Measurements from ENCODE around the gene NDUFAF3. TPM values are rescaled to one million over a fixed set of nuclear protein-coding genes. Genes with fewer than 3 reads are reported as not detected.

The NDUFAF3 gene
- total and polyA plus RNA-seq, 12 donors: 154 to 280 (median 170) TPM

- 2 to 3% methylated on average over 55 of the region's 55 CpGs for WGBS, 2 donors
- Histone ChIP-seq H3K4me3 (peak within 1 kb of the TSS; percentile 49 to 97 (median 67)), H3K9me3 (no peaks in the 10 kb centered on the region), H3K27ac (peak within 1 kb of the TSS; percentile 57 to 98 (median 92)), H3K4me1 (peaks cover 6 to 49% (median 19%) of the 10 kb centered on the region in 9 donors), H3K27me3 (no peaks in the 10 kb centered on the region), H3K36me3 (peaks cover 0 to 83% (median 55%) of the 10 kb centered on the region in 9 donors)
- TF ChIP-seq CTCF (IDR thresholded peaks at IDR 0.05): peak in 5 of 9 donors; percentile 13 to 51 (median 35)
- peak; percentile 93 to 98 (median 97) for ATAC-seq
- intact Hi-C loops (cut with DNase I): loop anchor here in 1 of 10 donors (1.0 to 10.0 kb wide), 2 partner anchors 38 to 396 kb away; partner anchors contain the start of genes AMT and NICN1
- DNase-seq: peak; percentile 93 to 95
Measured at GRCh38 chr3:49028673-49029562, 7.0 kb downstream of the NDUFAF3 start, which contains the start of gene IMPDH2. Gene IMPDH2, minus strand, starts transcription at chr3:49029398. Its CDS starts 48 bp downstream, at chr3:49029350.

DNA sequence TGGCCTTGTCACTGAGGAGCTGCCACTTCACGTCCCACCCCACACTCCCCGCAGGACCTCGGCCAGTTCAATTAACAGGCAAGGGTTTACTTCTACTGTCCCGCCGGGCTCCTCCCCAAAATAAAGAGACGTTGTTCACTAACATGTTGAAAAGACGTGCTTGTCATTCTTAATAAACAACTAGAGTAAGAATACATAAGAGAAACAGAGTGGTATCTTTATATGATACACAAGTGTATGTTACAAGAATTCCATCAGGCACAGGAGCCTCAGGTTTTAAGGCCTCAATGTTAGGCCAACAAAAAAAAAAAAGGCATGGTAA, 7.6 kb downstream of the NDUFAF3 start:
- no peak for DNase-seq
- intact Hi-C loops (cut with DNase I): loop anchor here in 1 of 10 donors (1.0 to 10.0 kb wide), 2 partner anchors 38 to 395 kb away; partner anchors contain the start of genes AMT and NICN1
- no peak for ATAC-seq
- 1 to 2% methylated on average over 7 of the region's 7 CpGs for WGBS, 2 donors
- H3K27ac ChIP-seq: peak overlapping the region; percentile 57 to 98 (median 92)
- no peaks in the 10 kb centered on the region for H3K27me3 ChIP-seq
- H3K4me3 ChIP-seq: peak overlapping the region in 8 of 10 donors; percentile 49 to 97 (median 67)
- no peaks in the 10 kb centered on the region for H3K9me3 ChIP-seq
- H3K4me1 ChIP-seq: peaks cover 6 to 43% (median 19%) of the 10 kb centered on the region in 9 donors
- peaks cover 0 to 83% (median 49%) of the 10 kb centered on the region in 9 donors for H3K36me3 ChIP-seq
- TF ChIP-seq CTCF (IDR thresholded peaks at IDR 0.05): no peak

DNA sequence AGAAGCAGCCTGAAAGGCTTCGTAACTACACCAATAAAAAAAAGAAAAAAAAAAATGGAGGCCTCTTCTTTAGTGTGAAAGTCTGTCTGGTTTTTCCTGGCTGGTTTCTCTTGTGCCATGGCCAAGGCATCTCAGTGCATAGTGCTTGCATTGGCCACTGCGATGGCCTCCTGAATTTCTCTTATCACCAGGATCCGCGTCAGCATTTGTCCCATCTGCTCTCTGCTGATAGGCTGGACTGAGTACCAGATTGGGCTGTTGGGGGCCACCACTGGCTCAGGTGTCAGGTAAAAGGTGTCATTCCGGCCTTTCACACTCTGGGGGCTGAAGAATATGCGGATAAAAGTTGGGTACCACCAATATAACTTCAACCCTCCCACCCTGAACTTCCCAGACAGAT, 8.4 kb downstream of the NDUFAF3 start:
- Histone ChIP-seq H3K27ac (peak overlapping the region in 4 of 10 donors; percentile 87 to 94 (median 91)), H3K4me1 (peaks cover 6 to 36% (median 16%) of the 10 kb centered on the region in 9 donors), H3K4me3 (no peak overlapping the region), H3K9me3 (no peaks in the 10 kb centered on the region), H3K27me3 (no peaks in the 10 kb centered on the region), H3K36me3 (peaks cover 0 to 83% (median 41%) of the 10 kb centered on the region in 9 donors)
- intact Hi-C loops (cut with DNase I): no loop called here
- DNase-seq (no peak), ATAC-seq (no peak)
- TF ChIP-seq CTCF (IDR thresholded peaks at IDR 0.05): no peak
- 85 to 90% methylated on average over 6 of the region's 6 CpGs for WGBS, 2 donors

DNA sequence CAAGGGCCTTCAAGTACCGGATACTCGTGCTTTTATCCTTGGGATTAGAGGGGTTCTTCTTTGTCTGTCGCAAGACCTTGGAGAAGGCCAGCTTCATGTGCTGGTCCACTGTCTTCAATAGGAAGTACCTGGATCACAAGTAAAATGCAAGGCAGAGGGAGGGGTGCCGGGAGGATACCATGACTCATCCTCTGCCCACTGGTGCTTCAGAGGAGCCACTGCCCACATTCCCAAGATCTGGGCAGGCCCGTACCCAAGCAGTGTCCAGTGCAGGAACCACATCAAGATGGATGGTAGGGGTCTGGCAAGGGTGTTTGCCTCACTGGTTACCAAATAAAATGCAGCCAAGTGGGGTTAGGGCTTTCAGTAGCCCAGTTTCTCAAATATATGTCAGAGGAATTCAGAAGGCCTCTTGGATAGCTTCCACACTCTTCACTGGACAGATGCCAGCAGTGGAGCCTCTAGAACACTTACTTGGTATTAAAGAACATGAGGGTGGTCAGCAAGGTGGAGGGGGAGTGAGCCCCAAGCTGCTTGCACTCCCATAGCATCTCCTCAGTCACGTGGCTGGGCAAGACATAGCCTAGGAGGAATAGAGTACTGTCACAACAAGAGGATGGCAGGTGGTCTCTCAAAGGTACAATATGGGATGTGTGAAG, 10.9 kb downstream of the NDUFAF3 start:
- ATAC-seq: no peak
- Histone ChIP-seq H3K4me3 (no peak overlapping the region), H3K4me1 (peaks cover 6 to 27% (median 14%) of the 10 kb centered on the region in 9 donors), H3K27ac (no peak overlapping the region), H3K36me3 (peaks cover 0 to 84% (median 28%) of the 10 kb centered on the region in 9 donors), H3K9me3 (no peaks in the 10 kb centered on the region), H3K27me3 (no peaks in the 10 kb centered on the region)
- whole genome bisulfite sequencing, 2 donors: 87 to 88% methylated on average over 6 of the region's 6 CpGs
- intact Hi-C loops (cut with DNase I): no loop called here
- no peak for TF ChIP-seq CTCF (IDR thresholded peaks at IDR 0.05)
- DNase-seq: no peak

Data from heart right ventricle (tissue), 16 donors.